CD4-positive, alpha-beta T cell treated with Interleukin-12 subunit alpha and Interleukin-12 subunit beta, for 1 hour (primary cell): Measurements from ENCODE around the gene BTBD9.

Experiments used
- DNase-seq: peaks from one replicate; pipeline ENCODE4 v3.0.0-alpha.2; 2020

The BTBD9 gene

GRCh38 chr6:38188677-38189335, 450.9 kb downstream of the BTBD9 start:
- no peak for DNase-seq

DNA sequence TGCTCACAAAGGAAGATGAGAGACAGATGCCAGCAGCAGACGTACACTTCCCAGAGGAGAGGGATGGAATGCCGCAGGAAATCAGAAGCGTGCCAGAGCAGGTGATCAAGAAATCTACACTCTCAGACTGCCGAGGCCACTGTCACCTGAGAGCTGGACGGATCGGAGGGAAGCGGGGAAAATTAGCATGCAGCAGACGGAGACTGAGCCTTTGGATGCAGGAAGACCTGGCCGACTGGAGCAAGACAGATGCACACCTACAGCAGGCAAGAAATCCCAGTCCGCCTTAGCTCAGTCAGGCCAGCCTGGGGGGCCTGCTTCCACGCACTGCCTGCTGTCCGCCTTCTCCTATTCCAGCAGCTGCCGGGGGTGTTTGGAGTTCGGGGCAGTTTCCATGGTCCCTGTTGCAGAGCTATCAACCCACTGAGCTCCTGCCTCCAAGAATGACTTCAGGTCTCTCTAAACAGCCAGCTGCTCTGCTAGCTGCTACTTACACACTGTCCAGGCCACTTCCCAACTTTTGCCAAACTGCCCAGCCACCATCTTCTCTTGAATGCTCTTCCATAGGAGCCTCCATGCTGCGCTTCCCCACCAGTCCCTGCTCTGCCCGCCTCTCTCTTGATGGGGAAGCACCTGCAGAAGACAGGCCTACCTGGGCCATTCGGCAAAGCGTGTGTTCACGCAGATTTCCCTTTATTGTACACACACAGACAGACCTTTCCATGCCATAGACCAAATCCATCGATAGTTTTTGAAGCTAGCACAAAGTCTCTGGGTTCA, 451.7 kb downstream of the BTBD9 start:
- DNase-seq = no peak

GRCh38 chr6:38187325-38187724, 452.4 kb downstream of the BTBD9 start:
- DNase-seq = no peak

DNA sequence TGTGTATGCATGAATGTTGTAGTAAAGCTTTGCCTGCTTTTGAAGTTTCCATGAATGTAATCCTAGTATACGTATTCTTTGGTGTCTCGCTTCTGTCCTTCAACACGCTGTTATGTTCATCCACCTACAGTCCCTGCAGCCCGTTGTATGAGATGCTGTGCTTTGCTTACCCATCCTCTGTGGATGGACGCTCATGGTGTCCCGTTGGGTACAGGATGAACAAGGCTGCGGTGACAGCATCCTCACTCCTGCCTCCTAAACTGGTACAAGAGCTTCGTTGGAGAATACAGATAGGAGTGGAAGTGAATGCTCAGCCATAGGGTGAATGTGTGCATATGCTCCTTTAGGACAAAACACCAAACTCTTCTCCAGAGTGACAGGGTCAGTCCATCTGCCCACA, 454.0 kb downstream of the BTBD9 start:
- no peak for DNase-seq

GRCh38 chr6:38185244-38185643, 454.5 kb downstream of the BTBD9 start:
- DNase-seq = no peak

GRCh38 chr6:38184585-38185080, 455.1 kb downstream of the BTBD9 start:
- no peak for DNase-seq

DNA sequence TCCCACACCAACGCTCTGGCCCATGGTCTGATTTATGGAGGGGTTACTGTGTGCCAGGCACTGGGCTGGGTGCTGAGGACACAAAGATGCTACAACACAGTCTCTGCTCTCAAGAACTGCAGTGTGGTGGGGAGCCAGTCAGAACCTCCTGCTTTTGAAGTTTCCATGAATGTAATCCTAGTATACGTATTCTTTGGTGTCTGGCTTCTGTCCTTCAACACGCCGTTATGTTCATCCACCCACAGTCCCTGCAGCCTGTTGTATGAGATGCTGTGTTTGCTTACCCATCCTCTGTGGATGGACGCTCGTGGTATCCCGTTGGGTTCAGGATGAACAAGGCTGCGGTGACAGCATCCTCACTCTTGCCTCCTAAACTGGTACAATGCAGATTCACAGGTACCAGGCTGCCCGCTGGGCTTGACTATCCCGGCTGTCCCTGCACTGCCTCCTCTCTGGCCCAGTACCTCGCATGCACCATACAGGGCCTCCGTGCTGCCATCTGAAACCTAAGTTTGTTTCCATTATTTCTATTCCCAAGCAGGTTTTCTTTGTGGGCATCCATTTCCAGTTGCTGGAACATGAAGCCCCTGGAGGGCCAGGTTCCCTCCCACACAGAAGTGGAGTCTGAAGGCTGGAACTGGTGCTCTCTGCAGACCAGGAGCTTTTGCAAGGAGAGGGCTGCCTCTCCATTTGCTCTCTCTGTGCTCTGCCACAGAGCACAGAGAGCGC, 455.7 kb downstream of the BTBD9 start:
- no peak for DNase-seq

- no peak for DNase-seq
Observed at GRCh38 chr6:38182426-38182825, 457.3 kb downstream of the BTBD9 start.

- no peak for DNase-seq
Observed at GRCh38 chr6:38180586-38180985, 459.1 kb downstream of the BTBD9 start.

GRCh38 chr6:38179794-38180430, 459.8 kb downstream of the BTBD9 start:
- DNase-seq = no peak

DNA sequence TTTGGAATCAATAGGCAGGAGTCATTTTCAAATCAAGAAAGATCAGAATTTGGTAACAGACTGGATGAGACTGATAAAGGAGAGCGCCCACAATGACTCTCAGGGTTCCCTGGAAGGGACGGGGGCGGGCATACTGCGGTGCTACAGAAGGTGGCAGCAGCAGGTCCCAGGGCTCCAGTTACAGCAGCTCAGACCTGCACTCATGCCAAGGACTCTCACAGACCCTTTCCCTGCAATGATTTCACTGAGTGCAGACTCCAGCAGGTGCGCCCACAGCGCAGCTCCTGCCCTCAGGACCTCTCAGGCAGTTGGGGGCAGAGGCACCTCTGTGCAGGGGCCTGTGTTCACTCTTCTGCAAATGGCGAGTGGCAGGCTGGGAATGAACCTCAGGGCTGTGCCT, 460.4 kb downstream of the BTBD9 start:
- no peak for DNase-seq

GRCh38 chr6:38178584-38178886, 461.2 kb downstream of the BTBD9 start:
- DNase-seq = no peak

DNA sequence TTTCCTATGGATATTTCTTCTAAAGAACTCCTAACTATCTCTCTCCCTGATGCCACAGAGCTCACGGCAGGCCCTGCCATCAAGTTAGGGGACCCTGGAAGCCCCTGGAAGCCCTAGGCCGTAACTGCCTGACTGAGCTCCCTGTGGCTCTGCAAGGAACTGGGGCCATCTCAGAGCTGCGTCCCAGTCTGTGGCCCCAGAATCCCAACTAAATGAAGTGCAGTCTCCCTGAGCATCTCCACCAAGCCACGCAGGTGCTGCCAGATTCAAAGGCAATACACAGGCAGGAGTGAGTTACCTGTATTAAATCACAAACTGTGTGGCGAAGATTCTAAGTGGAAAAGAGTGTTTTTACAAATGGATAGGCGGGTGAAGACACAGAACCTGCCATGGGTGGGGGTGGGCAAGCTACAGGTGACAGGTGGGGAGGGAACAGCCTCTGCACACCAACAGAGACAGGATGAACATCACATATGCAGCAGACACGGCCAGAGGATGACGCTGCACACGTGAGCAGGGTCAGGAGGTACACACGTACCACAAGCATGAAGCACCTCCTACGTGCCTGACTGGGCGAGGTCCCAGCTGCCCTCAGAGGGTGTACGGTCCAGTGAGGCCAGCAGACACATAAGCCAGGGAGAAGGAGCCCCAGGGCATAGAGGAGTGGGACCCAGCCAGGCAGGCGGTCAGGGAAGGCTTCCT, 461.7 kb downstream of the BTBD9 start:
- DNase-seq = no peak

DNA sequence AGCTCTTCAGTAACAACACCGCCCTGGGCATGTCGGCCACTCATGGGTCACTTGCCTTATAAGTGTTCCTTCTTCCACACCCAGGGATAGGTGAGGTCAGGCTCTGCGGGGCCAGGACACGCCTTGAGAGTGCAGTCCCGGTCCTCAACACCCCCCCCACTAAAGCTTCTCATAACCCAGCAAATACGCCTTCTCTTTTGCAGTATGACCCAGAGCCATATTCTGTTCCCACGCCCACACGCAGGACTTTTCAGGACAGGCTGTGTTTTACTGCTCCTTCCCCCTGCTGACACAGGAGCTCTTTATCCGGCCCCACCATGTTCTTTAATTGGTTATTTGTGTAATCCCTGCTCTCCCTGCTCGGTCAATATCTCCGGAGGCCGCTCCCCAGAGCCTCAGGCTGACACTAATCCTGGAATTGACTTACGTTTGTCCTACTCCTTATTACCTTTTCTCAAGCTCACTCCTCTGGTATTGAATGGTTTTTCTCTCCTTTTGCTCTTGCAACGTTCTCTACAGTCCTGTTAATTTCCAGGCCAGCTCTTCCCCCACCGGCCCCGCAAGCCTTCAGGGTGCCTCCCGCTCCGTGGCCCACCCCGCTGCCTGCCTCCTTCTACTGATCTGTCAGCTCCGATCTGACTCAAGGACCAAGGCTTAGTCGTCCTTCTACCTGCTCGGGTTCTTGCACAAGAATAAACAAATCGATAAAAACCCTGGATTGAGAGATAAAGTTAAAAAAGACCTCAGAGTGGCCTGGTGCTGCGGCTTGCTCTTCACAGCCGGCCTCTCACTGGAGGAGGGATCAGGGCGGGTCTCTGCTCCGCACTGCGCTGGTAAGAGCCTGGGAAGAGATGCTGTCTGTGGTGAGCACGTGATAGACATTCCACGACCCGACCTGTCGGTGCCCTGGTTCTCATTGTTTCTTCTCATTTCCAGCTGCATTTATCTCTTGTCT, 462.7 kb downstream of the BTBD9 start:
- no peak for DNase-seq

- DNase-seq = no peak
Observed at GRCh38 chr6:38175786-38176185, 463.9 kb downstream of the BTBD9 start.

DNA sequence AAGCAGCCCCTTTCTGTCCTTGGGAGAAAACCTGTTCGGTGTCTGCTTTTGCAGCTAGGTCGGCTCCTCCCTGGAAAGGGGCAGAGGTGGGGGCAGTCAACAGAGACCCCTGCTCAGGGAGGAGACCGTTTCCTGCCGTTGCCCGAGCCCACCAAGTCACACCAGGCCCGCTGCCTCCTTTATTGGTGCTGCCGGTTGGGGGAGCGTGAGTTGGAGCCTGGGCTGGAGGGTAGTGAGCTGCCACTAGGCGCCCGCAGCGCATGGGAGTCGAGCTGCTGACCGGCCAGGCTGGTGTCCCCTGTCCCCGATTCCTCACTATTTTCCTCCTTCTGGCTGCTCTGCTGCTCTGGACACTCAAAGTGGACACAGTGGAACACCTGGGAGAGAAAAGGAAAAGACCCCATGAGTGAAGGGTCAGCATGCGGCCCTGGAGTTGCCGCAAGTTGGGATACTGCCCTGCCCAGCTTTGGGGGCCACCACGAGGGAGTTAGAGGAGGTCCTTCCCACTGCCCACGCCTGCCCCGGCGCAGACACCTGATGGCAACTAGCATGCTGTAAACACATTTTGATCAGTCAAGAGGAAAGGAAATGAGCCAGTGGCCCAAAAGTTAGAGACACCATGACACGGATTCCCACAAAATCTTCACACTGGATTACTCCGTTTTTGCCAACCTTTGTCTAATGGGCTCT, 464.8 kb downstream of the BTBD9 start:
- DNase-seq = no peak

- DNase-seq = no peak
Observed at GRCh38 chr6:38174315-38174714, 465.4 kb downstream of the BTBD9 start.

GRCh38 chr6:38173909-38174308, 465.8 kb downstream of the BTBD9 start:
- no peak for DNase-seq

DNA sequence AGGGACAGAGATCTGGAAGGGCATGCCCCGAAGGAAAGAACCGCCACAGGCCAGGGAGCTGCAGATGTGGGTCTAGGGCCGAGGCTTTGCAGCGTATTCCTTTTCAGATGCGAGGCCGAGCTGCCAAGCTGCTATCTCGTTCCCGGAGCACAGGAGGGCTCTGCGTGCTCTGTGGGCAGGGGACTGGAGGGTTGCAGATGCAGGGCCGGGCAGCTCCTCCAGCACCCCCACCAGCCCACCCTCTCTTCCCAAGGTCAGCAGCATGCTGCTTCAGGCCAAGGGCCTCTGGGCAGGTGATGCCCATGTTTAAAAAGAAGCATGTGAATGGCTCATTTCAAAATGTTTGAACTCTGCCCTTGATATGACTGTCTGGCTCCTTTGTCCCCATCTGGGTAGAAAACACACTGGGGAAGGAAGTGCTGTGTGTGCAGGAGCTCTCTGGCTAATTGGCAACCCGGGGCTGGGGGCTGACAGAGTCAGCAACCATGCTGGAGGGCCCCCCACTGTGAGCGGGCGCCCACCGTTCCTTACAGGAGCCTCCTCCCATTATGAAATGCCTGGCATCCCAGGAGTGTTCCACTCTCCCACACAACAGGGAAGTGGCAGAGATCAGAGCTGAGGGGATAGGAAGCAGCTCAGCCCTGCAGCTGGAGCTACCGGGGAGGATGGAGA, 466.9 kb downstream of the BTBD9 start:
- no peak for DNase-seq

DNA sequence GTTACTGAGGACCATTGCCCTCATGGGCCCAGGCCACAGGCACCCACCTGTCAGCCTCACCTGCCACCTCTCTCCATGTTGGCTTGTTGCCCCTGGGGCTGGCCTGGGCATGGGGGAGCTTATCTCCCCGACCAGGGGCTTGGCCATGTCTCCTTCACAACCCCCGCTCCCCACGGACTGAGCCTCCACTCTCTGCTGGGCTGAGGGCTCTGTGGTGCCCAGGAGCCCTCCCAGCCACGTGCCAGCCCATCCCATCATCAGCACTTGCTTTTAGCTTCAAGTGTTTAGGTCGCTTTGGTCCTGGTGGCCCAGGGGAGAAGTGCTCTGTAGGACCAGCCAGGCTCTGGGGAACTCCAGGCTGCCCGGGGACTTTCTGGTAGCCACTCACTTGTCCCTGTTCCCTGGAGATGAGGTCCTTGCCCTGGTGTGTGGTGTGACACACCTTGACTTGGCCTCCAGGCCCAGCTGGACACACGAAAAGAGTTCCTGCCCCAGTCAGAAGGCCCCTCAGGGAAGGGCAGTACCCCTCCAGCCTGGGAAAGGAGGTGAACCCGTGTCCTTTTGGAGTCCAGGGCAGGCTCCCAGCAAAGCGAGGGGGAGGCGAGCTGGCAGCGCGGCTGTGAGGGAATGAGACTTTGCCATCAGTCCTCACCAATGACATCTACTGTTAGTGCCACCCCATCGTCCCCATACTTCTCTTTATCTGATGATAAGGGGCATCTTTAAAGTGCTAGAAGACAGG, 467.6 kb downstream of the BTBD9 start:
- DNase-seq = no peak
